HepG2 (cell line): Measurements from ENCODE around the gene SPA17. TPM values are rescaled to one million over a fixed set of nuclear protein-coding genes. Genes with fewer than 3 reads are reported as not detected.

Experiments
- AFF4 ChIP-seq: sonication (generic); formaldehyde crosslinking; IDR thresholded peaks from 2 replicates; pipeline ENCODE4 v1.4.0; 2020; ENCODE audit warnings: missing genetic modification reagents
- EHMT2 ChIP-seq: fragments of 200-600 bp; sonication (generic); IDR thresholded peaks from 2 replicates; pipeline ENCODE4 v1.7.0; 2017; ENCODE audit warnings: antibody characterized with exemption, low read depth, low read length, borderline replicate concordance
- GZF1 ChIP-seq: sonication (generic); formaldehyde crosslinking; IDR thresholded peaks from 2 replicates; pipeline ENCODE4 v1.5.1; 2020; ENCODE audit warnings: mild to moderate bottlenecking, missing genetic modification reagents
- HNF1B ChIP-seq: sonication (generic); formaldehyde crosslinking; IDR thresholded peaks from 2 replicates; pipeline ENCODE4 v1.5.1; 2020; ENCODE audit warnings: mild to moderate bottlenecking, moderate library complexity, missing genetic modification reagents
- HNRNPLL ChIP-seq: fragments of 200-400 bp; formaldehyde crosslinking; IDR thresholded peaks from 2 replicates; pipeline ENCODE4 v1.6.1; 2017; ENCODE audit warnings: mild to moderate bottlenecking, low read depth, low read length; ENCODE audit not compliant: poor library complexity, severe bottlenecking
- KDM1A ChIP-seq: IDR thresholded peaks from 2 replicates; pipeline ENCODE4 v1.6.1; 2016; ENCODE audit warnings: missing compliant biosample characterization
- MEF2D ChIP-seq: sonication (generic); formaldehyde crosslinking; IDR thresholded peaks from 2 replicates; pipeline ENCODE4 v1.5.1; 2020; ENCODE audit warnings: mild to moderate bottlenecking, missing genetic modification reagents
- RNF2 ChIP-seq: fragments of 450-650 bp; conservative IDR thresholded peaks from 2 replicates; pipeline ENCODE4 v1.6.1; 2016; ENCODE audit warnings: low read depth
- RXRA ChIP-seq: sonication (generic); formaldehyde crosslinking; IDR thresholded peaks from 2 replicates; pipeline ENCODE4 v1.5.1; 2020; ENCODE audit warnings: missing genetic modification reagents
- SIX4 ChIP-seq: sonication (generic); formaldehyde crosslinking; IDR thresholded peaks from 2 replicates; pipeline ENCODE4 v1.4.0; 2020; ENCODE audit warnings: missing genetic modification reagents
- SRY ChIP-seq: sonication (generic); formaldehyde crosslinking; IDR thresholded peaks from 2 replicates; pipeline ENCODE4 v1.8.0; 2022; ENCODE audit warnings: mild to moderate bottlenecking, missing genetic modification reagents
- YY1 ChIP-seq: IDR thresholded peaks from 2 replicates; pipeline ENCODE4 v1.6.1; 2011; ENCODE audit warnings: low read length, low read depth, moderate library complexity, mild to moderate bottlenecking; ENCODE audit not compliant: insufficient read depth, insufficient replicate concordance
- ZBTB4 ChIP-seq: sonication (generic); formaldehyde crosslinking; IDR thresholded peaks from 2 replicates; pipeline ENCODE4 v1.4.0; 2020; ENCODE audit warnings: missing genetic modification reagents, mild to moderate bottlenecking, borderline replicate concordance
- ZBTB8A ChIP-seq: sonication (generic); formaldehyde crosslinking; IDR thresholded peaks from 2 replicates; pipeline ENCODE4 v1.4.0; 2020; ENCODE audit warnings: mild to moderate bottlenecking, low read depth, missing genetic modification reagents, borderline replicate concordance
- ZFX ChIP-seq: sonication (generic); formaldehyde crosslinking; IDR thresholded peaks from 2 replicates; pipeline ENCODE4 v1.4.0; 2020; ENCODE audit warnings: mild to moderate bottlenecking, low read depth, missing genetic modification reagents, moderate library complexity
- ZNF18 ChIP-seq: sonication (generic); formaldehyde crosslinking; IDR thresholded peaks from 2 replicates; pipeline ENCODE4 v1.8.0; 2022; ENCODE audit warnings: mild to moderate bottlenecking, missing genetic modification reagents; ENCODE audit not compliant: insufficient replicate concordance
- ZNF24 ChIP-seq: fragments of 450-650 bp; IDR thresholded peaks from 2 replicates; pipeline ENCODE4 v1.6.1; 2017; ENCODE audit warnings: antibody characterized with exemption, mild to moderate bottlenecking
- ZNF263 ChIP-seq: sonication (generic); formaldehyde crosslinking; IDR thresholded peaks from 2 replicates; pipeline ENCODE4 v1.4.0; 2020; ENCODE audit warnings: missing genetic modification reagents
- ZNF777 ChIP-seq: sonication (generic); formaldehyde crosslinking; IDR thresholded peaks from 2 replicates; pipeline ENCODE4 v1.4.0; 2020; ENCODE audit warnings: missing genetic modification reagents
- polyA plus RNA-seq, 8 experiments: library from polyadenylated mRNA; depleted of rRNA in 3 of 8; stranded (reverse) in 7 of 8; unstranded in 1 of 8; fragments of >200 nt; fragmentation: Illumina TruSeq in 4 of 8; extraction: Trizol in 4 of 8; gene quantifications; 2 replicates each; pipeline versions ENCODE4 v1.2.1 to v1.2.3, GENCODE V29; 2011 to 2016; ENCODE audit warnings: low read depth in 4 of 8, missing spikeins in 1 of 8, mixed read lengths in 1 of 8; ENCODE audit not compliant: insufficient read depth in 1 of 8
- total RNA-seq, 5 experiments: library from RNA; depleted of rRNA; stranded (reverse); fragments of >200 nt; fragmentation: Illumina TruSeq; extraction: Trizol; gene quantifications; 2 replicates each; pipeline ENCODE4 v1.2.3, GENCODE V29; 2016; ENCODE audit warnings: low read depth in 1 of 5

SPA17 gene
- total and polyA plus RNA-seq, 2 of the 13 experiments (the other 11 are each of a cell fraction or from before 2014, with no cell fraction given): 4.4 to 8.4 TPM

- no peak for TF ChIP-seq EHMT2
- no peak for TF ChIP-seq YY1
- TF ChIP-seq HNF1B (CRISPR knock-in tag): no peak
- TF ChIP-seq MEF2D (CRISPR knock-in tag): no peak
- TF ChIP-seq ZBTB8A (CRISPR knock-in tag): no peak
- no peak for TF ChIP-seq RNF2
- peak; percentile 53 for TF ChIP-seq HNRNPLL
- no peak for TF ChIP-seq ZNF18 (CRISPR knock-in tag)
- TF ChIP-seq KDM1A (CRISPR knock-in tag): no peak
- TF ChIP-seq RXRA (CRISPR knock-in tag): peak; percentile 35; the same call in 1 of the 2 replicates
- no peak for TF ChIP-seq SIX4
- no peak for TF ChIP-seq GZF1 (CRISPR knock-in tag)
- peak; percentile 11; the same call in 1 of the 2 replicates for TF ChIP-seq ZFX
- TF ChIP-seq SRY: no peak
- no peak for TF ChIP-seq ZNF24
- no peak for TF ChIP-seq ZBTB4
- TF ChIP-seq AFF4 (CRISPR knock-in tag): no peak
- no peak for TF ChIP-seq ZNF263 (CRISPR knock-in tag)
- peak; percentile 39; the same call in 1 of the 2 replicates for TF ChIP-seq ZNF777 (CRISPR knock-in tag)
These were observed 44.3 kb downstream of the SPA17 start (continued) for GRCh38 chr11:124717786-124718651.
